Subcutaneous abdominal adipose tissue (tissue), 5 donors: ENCODE data around the gene NEDD4L.

Experiments used
- H3K27ac ChIP-seq: one replicate; pipeline ENCODE4 v1.7.0; 2013; ENCODE audit warnings: low read depth, mild to moderate bottlenecking, inconsistent platforms, low read length, moderate library complexity
- H3K27me3 ChIP-seq, 5 donors: one replicate each; pipeline ENCODE4 v1.7.0; 2013; ENCODE audit warnings: low read length in 5 of 5, inconsistent platforms in 1 of 5; ENCODE audit not compliant: control insufficient read depth in 5 of 5, insufficient read depth in 4 of 5
- H3K36me3 ChIP-seq, 5 donors: one replicate each; pipeline ENCODE4 v1.7.0; 2013; ENCODE audit warnings: low read length in 5 of 5; ENCODE audit not compliant: control insufficient read depth in 5 of 5, insufficient read depth in 5 of 5
- H3K4me1 ChIP-seq, 5 donors: one replicate each; pipeline ENCODE4 v1.7.0; 2013; ENCODE audit warnings: low read length in 5 of 5, mild to moderate bottlenecking in 3 of 5, moderate library complexity in 1 of 5; ENCODE audit not compliant: control insufficient read depth in 5 of 5, insufficient read depth in 5 of 5
- H3K4me3 ChIP-seq, 5 donors: one replicate each; pipeline ENCODE4 v1.7.0; 2013; ENCODE audit warnings: low read length in 5 of 5, low read depth in 1 of 5
- H3K9ac ChIP-seq, 5 donors: one replicate each; pipeline ENCODE4 v1.7.0; 2013; ENCODE audit warnings: low read length in 5 of 5, mild to moderate bottlenecking in 4 of 5, moderate library complexity in 3 of 5
- H3K9me3 ChIP-seq, 5 donors: one replicate each; pipeline ENCODE4 v1.7.0; 2013; ENCODE audit warnings: low read length in 5 of 5; ENCODE audit not compliant: control insufficient read depth in 5 of 5
- donor health status: healthy.
- donor health status: healthy.
- donor health status: healthy.
- donor health status: healthy.
- donor health status: healthy.

NEDD4L gene

GRCh38 chr18:58042826-58043490 lies 1.1 kb upstream of the NEDD4L start:
- Histone ChIP-seq H3K4me1 (peaks cover 0 to 42% (median 32%) of the 10 kb centered on the region in 5 donors), H3K4me3 (peak overlapping the region; percentile 36 to 88 (median 77)), H3K36me3 (no peaks in the 10 kb centered on the region), H3K27me3 (no peaks in the 10 kb centered on the region), H3K9ac (peak overlapping the region in 2 of 5 donors; percentile 44 to 82), H3K27ac (peak overlapping the region; percentile 80), H3K9me3 (no peaks in the 10 kb centered on the region)

GRCh38 chr18:58044370-58045241 lies 580 bp downstream of the NEDD4L start:
- Histone ChIP-seq H3K36me3 (no peaks in the 10 kb centered on the region), H3K9ac (peak overlapping the region in 4 of 5 donors; percentile 68 to 79 (median 74)), H3K9me3 (no peaks in the 10 kb centered on the region), H3K27me3 (no peaks in the 10 kb centered on the region), H3K27ac (peak overlapping the region; percentile 81), H3K4me1 (peaks cover 0 to 45% (median 43%) of the 10 kb centered on the region in 5 donors), H3K4me3 (peak overlapping the region; percentile 77 to 91 (median 85))

- Histone ChIP-seq H3K4me1 (peaks cover 0 to 45% (median 43%) of the 10 kb centered on the region in 5 donors), H3K27ac (peak overlapping the region; percentile 81), H3K9me3 (no peaks in the 10 kb centered on the region), H3K27me3 (no peaks in the 10 kb centered on the region), H3K36me3 (no peaks in the 10 kb centered on the region), H3K4me3 (peak overlapping the region; percentile 77 to 91 (median 85)), H3K9ac (peak overlapping the region in 4 of 5 donors; percentile 68 to 79 (median 74))
These were observed 1.4 kb downstream of the NEDD4L start for GRCh38 chr18:58045242-58046092.

- no peaks in the 10 kb centered on the region for H3K36me3 ChIP-seq
- H3K9me3 ChIP-seq, result no peaks in the 10 kb centered on the region
- H3K27ac ChIP-seq, result peak overlapping the region; percentile 81
- H3K4me1 ChIP-seq, result peaks cover 0 to 45% (median 43%) of the 10 kb centered on the region in 5 donors
- H3K9ac ChIP-seq, result peak overlapping the region in 2 of 5 donors; percentile 79
- no peaks in the 10 kb centered on the region for H3K27me3 ChIP-seq
- peak overlapping the region; percentile 77 to 91 (median 85) for H3K4me3 ChIP-seq
These were observed 2.2 kb downstream of the NEDD4L start for GRCh38 chr18:58046093-58046793.

- peak overlapping the region; percentile 81 for H3K27ac ChIP-seq
- H3K9ac ChIP-seq, result peak overlapping the region in 2 of 5 donors; percentile 36 to 73
- peak overlapping the region in 2 of 5 donors; percentile 17 to 91 for H3K4me3 ChIP-seq
- no peaks in the 10 kb centered on the region for H3K27me3 ChIP-seq
- peaks cover 0 to 46% (median 43%) of the 10 kb centered on the region in 5 donors for H3K4me1 ChIP-seq
- no peaks in the 10 kb centered on the region for H3K36me3 ChIP-seq
- no peaks in the 10 kb centered on the region for H3K9me3 ChIP-seq
These were observed 2.9 kb downstream of the NEDD4L start for GRCh38 chr18:58046794-58047555.

DNA sequence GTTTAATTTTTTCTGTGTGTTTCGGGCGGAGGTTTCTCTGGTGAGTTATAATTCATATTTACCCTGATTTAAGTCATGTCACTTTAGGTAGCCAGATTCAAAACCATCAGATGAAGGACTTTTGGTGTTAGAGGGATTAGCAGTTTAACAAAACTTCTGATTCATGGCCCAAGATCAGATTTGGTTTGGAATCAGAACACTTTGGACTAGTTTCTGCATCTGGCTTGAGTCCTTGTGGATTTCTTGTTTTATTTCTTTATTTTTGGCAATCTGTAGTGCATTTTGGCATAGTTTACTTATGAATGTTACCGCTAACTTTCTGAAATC lies 3.5 kb downstream of the NEDD4L start:
- H3K4me3 ChIP-seq, result peak overlapping the region in 2 of 5 donors; percentile 17 to 26
- no peaks in the 10 kb centered on the region for H3K36me3 ChIP-seq
- H3K27me3 ChIP-seq, result no peaks in the 10 kb centered on the region
- peak overlapping the region in 1 of 5 donors; percentile 73 for H3K9ac ChIP-seq
- H3K9me3 ChIP-seq, result no peaks in the 10 kb centered on the region
- H3K4me1 ChIP-seq, result peaks cover 0 to 50% (median 43%) of the 10 kb centered on the region in 5 donors
- H3K27ac ChIP-seq, result peak overlapping the region; percentile 81

DNA sequence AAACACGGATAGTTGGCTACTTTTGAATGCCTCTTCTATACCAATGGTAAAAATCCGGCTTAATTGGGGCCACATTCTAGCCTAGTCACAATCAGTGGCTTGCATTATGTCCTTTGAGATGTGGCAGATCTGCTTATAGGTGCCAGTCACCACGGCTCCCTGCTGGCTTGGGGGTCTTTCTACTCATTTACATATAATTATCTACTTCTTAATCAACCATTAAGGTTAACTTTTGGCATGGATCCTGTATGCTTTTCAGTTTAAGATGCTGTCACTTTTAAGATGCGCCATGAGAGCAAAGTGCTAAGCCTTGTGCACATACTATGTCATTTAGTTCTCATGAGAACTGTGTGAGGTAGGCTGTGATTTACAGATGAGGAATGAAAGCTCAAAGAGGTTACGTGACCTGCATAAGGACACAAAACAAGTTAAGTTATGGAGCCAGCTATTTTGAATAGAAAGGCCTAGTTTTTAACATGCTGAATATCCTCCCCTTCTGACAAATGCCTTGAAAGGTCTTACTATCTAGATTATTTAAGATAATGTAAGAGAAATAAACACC lies 4.1 kb downstream of the NEDD4L start:
- peak overlapping the region; percentile 81 for H3K27ac ChIP-seq
- H3K4me1 ChIP-seq, result peaks cover 0 to 46% (median 38%) of the 10 kb centered on the region in 5 donors
- H3K4me3 ChIP-seq, result no peak overlapping the region
- H3K9me3 ChIP-seq, result no peaks in the 10 kb centered on the region
- H3K27me3 ChIP-seq, result no peaks in the 10 kb centered on the region
- no peak overlapping the region for H3K9ac ChIP-seq
- H3K36me3 ChIP-seq, result no peaks in the 10 kb centered on the region

DNA sequence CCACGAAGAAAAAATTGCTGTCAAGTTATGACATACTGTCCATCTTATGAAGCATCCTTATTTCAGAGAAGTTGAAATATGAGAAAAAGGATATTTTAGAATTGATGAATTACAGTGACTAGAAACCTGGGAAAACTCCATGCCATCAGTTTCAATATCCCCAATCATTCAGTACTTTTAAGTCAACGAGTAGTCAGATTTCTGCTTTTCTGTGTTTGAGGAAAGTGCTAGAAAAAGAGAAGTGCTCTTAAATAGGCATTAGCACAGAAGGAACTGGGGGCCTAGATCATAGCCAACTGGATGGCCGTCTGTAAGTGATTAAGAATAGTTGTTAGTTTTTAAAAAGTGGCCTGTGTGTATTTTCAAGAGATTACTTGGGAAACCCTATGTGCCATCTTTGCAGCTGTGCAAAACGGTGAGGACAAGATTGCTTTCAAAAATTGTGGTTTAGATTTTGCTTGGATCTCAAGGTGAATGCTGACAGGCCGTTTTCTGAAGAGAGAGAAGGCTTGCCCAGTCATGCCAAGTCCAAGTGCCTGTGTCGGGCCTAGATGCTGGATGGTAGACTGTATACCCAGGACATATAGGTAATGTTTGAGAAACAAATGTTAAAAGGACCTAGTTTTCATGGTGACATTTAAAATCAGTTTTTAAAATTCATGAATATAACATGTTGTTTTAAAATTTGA lies 5.1 kb downstream of the NEDD4L start:
- Histone ChIP-seq H3K4me1 (peaks cover 0 to 46% (median 35%) of the 10 kb centered on the region in 5 donors), H3K27me3 (no peaks in the 10 kb centered on the region), H3K4me3 (no peak overlapping the region), H3K27ac (peak overlapping the region; percentile 81), H3K9ac (no peak overlapping the region), H3K36me3 (no peaks in the 10 kb centered on the region), H3K9me3 (no peaks in the 10 kb centered on the region)
